Mucosa of descending colon (tissue), 3 donors: ENCODE data around the gene CEP128. TPM values are rescaled to one million over a fixed set of nuclear protein-coding genes. Genes with fewer than 3 reads are reported as not detected.

Source experiments
- ATAC-seq: fragments of 200-7000 bp; cut with Tn5 transposase; one replicate; pipeline ENCODE4 v1.9.1; 2020; ENCODE audit warnings: mild to moderate bottlenecking, moderate library complexity
- DNase-seq, 3 donors: peaks; one replicate each; pipeline ENCODE4 v3.0.0-alpha.2; 2020
- H3K36me3 ChIP-seq: fragments of 200-600 bp; one replicate; pipeline ENCODE4 v1.8.0; 2021; ENCODE audit warnings: low read depth, mild to moderate bottlenecking
- H3K4me1 ChIP-seq: fragments of 200-600 bp; one replicate; pipeline ENCODE4 v1.8.0; 2021; ENCODE audit warnings: low read depth, mild to moderate bottlenecking
- H3K4me3 ChIP-seq: fragments of 200-600 bp; one replicate; pipeline ENCODE4 v1.8.0; 2021; ENCODE audit warnings: mild to moderate bottlenecking
- H3K9me3 ChIP-seq: fragments of 200-600 bp; one replicate; pipeline ENCODE4 v1.8.0; 2021; ENCODE audit warnings: mild to moderate bottlenecking
- CTCF ChIP-seq: fragments of 200-600 bp; IDR thresholded peaks from one replicate; pipeline ENCODE4 v1.8.0; 2022; ENCODE audit warnings: antibody characterized with exemption, mild to moderate bottlenecking
- intact Hi-C, 2 donors: fragments of 100-400 bp; cut with DNase I in 1 of 2; cut with micrococcal nuclease in 1 of 2; formaldehyde crosslinking; loops; one replicate each; pipeline versions ENCODE4 v1.11.0 to v1.11.1; 2022; cut with DNase I, micrococcal nuclease
- total RNA-seq, 3 donors: library from RNA; stranded (reverse); fragmentation: NEBNext Ultra II Directional in 2 of 3; extraction: Animal tissue kit (Norgen Biotek cat#: 25700) in 2 of 3; gene quantifications; one replicate each; pipeline versions ENCODE4 v1.2.1 to v1.2.4, GENCODE V29; 2021 to 2023
- donor health status: DM: no; HTN: no; CAD: no; lungs with moderate emphysema.
- donor health status: DM: no; HTN: no; CAD: no.
- donor health status: DM: no; HTN: yes; CAD: no.

Gene CEP128
- total RNA-seq, 3 donors from 2014 or later, result 5.0 to 10.0 (median 9.3) TPM

GRCh38 chr14:80634106-80634758 lies 307.3 kb downstream of the CEP128 start:
- Histone ChIP-seq H3K9me3 (no peaks in the 10 kb centered on the region), H3K4me1 (no peaks in the 10 kb centered on the region), H3K4me3 (no peak overlapping the region), H3K36me3 (no peaks in the 10 kb centered on the region)
- TF ChIP-seq CTCF, result no peak
- intact Hi-C loops, result no loop called here
- DNase-seq, result no peak
- ATAC-seq, result no peak

GRCh38 chr14:80629606-80630005 lies 311.9 kb downstream of the CEP128 start:
- TF ChIP-seq CTCF, result no peak
- H3K36me3 ChIP-seq, result no peaks in the 10 kb centered on the region
- ATAC-seq, result no peak
- no peaks in the 10 kb centered on the region for H3K9me3 ChIP-seq
- no peak overlapping the region for H3K4me3 ChIP-seq
- intact Hi-C loops, result no loop called here
- no peaks in the 10 kb centered on the region for H3K4me1 ChIP-seq
- DNase-seq, result no peak

GRCh38 chr14:80628547-80628946 lies 313.0 kb downstream of the CEP128 start:
- Histone ChIP-seq H3K36me3 (no peaks in the 10 kb centered on the region), H3K4me3 (no peak overlapping the region), H3K9me3 (no peaks in the 10 kb centered on the region), H3K4me1 (no peaks in the 10 kb centered on the region)
- TF ChIP-seq CTCF, result no peak
- ATAC-seq (no peak), DNase-seq (no peak)
- intact Hi-C loops, result no loop called here

- TF ChIP-seq CTCF, result no peak
- H3K4me3 ChIP-seq, result no peak overlapping the region
- H3K9me3 ChIP-seq, result no peaks in the 10 kb centered on the region
- no peaks in the 10 kb centered on the region for H3K4me1 ChIP-seq
- ATAC-seq (no peak), DNase-seq (no peak)
- intact Hi-C loops, result no loop called here
- H3K36me3 ChIP-seq, result no peaks in the 10 kb centered on the region
Observed at GRCh38 chr14:80627745-80628144, 313.8 kb downstream of the CEP128 start.

GRCh38 chr14:80624581-80624980 lies 317.0 kb downstream of the CEP128 start:
- Histone ChIP-seq H3K36me3 (no peaks in the 10 kb centered on the region), H3K4me3 (no peak overlapping the region), H3K9me3 (no peaks in the 10 kb centered on the region), H3K4me1 (no peaks in the 10 kb centered on the region)
- no peak for ATAC-seq
- TF ChIP-seq CTCF, result no peak
- intact Hi-C loops, result no loop called here
- no peak for DNase-seq

- ATAC-seq (no peak), DNase-seq (no peak)
- no peaks in the 10 kb centered on the region for H3K36me3 ChIP-seq
- intact Hi-C loops, result no loop called here
- no peaks in the 10 kb centered on the region for H3K9me3 ChIP-seq
- no peaks in the 10 kb centered on the region for H3K4me1 ChIP-seq
- no peak for TF ChIP-seq CTCF
- H3K4me3 ChIP-seq, result no peak overlapping the region
Observed at GRCh38 chr14:80621701-80622100, 319.8 kb downstream of the CEP128 start.
